ENCODE results near the gene MTM1.
A peak's percentile ranks its signal among the peaks of the same experiment; 100 is the strongest.

The MTM1 gene

DNA sequence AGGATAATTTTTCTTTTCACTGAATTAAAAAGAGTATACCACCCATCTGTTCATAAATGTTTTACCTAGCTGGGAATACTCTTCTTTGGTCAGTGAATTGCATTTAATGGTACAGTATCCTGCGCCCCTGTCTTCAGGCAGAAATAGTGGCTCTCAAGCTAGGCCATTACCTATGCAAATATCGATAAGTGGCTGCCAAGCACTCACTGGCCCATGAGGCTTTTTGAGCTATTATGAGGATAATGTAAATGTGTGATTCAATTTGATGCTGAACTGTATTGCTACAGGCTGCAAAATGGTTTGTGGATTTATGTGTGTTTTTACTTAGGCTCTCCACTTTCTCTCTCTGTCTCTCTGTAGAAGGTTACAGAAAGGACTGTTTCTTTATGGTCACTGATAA lies 94.7 kb downstream of the MTM1 start:
- DNase-seq (ENCODE audit: low read depth in 2 of 2), result no peak

DNA sequence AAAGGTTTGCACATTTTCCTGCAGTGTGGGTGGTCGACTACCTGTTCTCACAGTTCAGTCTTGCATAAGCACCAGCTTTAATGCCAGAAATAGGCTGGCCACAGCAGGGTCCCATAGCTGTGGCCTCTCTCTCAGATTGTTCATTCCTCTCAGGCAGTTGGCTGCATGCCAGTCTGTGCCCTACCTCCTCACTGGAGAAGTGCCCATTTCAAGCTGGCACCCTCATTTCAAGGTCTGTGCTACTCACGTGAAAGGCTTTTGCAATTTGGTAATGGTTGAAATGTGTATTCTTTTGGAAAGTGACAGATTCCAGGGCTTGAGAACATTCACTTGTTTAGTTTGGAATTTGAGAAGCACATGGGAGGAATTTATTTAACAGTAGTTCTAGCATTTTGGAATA lies 95.9 kb downstream of the MTM1 start:
- no peak for DNase-seq (ENCODE audit: low read depth in 2 of 2)

DNA sequence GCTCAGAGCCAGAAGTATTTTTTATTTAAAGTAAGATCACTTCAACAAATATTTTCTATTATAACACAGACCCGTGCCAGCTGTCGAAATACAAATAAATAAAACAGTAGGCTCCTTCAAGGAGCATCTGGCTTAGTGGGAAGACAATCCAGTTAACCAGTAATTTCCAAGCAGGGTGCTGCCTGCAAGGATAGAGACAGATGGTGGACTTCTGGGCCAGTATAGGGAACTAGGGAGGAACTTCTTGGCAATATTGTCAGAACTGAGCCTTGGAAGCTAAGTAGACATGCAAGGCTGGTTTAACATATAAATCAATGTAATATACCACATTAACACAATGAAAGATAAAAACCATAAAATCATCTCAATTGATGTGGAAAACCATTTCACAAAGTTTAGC lies 107.8 kb downstream of the MTM1 start:
- no peak for DNase-seq (ENCODE audit: low read depth in 2 of 2)

DNA sequence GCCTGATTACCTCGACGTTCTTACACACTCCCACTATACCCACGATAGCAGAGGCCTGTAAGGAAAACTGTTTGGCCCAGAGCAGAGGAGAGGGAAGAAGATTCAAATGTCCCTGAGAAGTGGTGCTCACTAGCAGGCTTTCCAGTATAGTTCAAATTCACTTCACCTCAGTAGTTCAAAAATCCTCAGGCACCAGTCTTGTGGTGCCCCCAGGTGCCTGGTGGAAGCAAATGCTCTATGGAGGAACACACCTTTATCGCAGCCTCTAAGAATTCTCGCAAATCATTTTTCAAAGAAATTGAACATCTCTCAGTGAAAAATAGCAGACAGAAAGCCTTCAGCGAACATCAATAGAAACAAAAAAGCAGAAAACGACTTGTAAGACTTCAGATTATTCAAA lies 112.6 kb downstream of the MTM1 start:
- no peak for DNase-seq (ENCODE audit: low read depth in 2 of 2)

DNA sequence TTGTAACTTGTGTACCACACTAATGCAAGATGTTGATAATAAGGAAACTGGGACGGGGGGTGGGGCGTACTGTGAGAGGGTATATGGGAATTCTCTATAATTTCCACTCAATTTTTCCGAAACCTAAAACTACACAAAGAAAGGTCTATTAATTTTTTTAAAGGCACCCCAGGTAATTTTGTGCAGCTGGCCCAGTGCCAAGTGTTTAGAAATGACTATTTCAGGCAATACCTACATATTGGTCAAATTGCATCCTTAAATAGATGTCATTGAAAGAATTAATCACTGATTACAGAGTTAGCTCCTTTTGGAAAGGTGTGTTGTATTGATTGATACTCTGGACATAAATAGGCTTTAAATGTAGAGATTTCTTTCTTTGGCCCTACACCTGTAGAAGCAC lies 114.7 kb downstream of the MTM1 start:
- DNase-seq (ENCODE audit: low read depth in 2 of 2), result no peak

DNA sequence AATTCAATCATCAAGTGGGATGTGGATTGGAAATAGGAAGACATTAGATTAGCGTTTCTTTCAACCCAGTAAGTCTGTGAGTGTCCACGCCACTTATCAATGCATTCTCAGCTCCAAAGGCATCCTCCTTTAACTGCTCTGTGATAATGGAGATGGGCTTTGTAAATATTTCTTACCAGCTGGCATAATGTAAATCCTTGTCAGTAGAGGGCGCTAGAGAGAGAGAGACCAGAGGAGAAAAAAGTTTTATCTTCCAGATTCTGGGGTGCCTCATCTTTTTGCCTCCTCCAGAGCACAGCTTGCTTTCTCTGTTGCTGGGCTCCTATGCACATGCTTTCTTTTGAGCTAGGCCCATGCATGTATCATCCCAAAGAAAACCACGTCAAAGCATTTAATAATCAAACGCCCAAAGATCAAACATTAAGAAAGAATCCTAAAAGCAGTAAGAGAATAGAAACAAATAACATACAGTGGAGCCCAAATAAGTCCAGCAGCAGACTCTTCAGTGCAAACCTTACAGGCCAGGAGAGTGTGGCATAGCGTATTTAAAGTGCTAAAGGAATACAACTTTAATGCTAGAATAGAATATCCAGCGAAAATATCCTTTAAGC lies 115.2 kb downstream of the MTM1 start:
- DNase-seq (ENCODE audit: low read depth in 2 of 2), result no peak

DNA sequence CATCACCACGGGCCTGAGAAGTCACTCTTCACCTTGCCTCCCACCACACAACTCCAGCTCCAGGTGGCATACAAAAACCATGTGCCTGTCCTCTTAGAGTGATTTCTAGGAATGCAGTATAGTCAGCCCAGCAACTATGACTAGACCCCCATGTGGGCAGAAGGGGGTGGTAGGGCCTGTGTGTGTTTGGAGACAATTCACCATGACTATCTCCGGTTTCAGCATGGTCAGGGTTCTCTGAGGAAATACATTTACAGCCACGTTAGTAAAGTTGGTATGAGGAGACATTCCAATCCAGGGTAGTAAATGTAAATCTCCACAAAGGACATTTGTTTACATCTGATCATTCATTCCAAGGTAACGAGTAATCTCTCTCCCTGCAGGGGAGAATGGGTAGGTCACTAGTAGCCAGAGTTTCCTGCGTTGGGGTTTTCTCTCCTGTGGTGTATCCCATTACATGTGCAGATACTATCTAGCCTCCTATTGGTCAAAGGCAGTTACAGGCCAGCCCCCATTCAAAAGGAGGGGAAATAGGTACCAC lies 120.6 kb downstream of the MTM1 start:
- DNase-seq (ENCODE audit: low read depth in 2 of 2), result peak; percentile 83 to 86

DNA sequence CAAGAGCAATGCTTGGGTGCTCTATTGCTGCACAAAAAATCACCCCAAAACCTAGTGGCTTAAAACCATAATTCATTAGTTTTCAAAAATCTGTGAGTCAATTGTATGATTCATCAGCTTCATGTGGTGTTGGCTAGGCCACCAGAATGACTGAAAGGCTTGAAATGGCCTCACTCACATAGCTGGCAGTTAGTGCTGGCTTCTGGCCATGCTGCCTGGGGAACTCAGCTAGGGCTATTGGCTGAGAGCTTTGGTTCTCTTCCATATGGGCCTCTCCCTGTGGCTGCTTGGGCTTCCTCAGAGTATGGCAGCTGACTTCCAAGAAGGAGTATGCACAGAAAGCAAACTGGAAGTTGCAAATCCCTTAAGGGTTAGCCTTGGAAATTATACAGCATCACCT lies 121.7 kb downstream of the MTM1 start:
- peak; percentile 71 to 73 for DNase-seq (ENCODE audit: low read depth in 2 of 2)

DNA sequence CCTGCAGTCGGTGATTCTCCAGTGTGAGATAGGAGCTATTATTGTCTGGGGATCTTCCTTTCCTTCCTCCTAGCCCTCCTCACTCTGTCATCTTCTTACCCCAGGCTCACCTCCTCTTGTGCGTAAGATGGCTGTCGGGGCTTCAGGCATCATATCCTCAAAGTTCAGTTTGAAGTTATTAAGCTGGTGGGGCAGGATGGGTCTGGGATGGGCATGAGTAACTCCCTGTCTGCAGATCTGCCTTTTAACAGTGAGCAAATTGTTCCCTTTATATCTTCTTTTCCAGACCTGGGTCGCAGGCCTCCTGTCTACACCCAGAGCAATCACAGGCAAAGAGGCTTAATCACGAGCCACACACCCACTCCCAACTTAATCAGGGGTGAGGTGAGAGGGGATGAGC lies 123.9 kb downstream of the MTM1 start:
- DNase-seq (ENCODE audit: low read depth in 2 of 2), result no peak

DNA sequence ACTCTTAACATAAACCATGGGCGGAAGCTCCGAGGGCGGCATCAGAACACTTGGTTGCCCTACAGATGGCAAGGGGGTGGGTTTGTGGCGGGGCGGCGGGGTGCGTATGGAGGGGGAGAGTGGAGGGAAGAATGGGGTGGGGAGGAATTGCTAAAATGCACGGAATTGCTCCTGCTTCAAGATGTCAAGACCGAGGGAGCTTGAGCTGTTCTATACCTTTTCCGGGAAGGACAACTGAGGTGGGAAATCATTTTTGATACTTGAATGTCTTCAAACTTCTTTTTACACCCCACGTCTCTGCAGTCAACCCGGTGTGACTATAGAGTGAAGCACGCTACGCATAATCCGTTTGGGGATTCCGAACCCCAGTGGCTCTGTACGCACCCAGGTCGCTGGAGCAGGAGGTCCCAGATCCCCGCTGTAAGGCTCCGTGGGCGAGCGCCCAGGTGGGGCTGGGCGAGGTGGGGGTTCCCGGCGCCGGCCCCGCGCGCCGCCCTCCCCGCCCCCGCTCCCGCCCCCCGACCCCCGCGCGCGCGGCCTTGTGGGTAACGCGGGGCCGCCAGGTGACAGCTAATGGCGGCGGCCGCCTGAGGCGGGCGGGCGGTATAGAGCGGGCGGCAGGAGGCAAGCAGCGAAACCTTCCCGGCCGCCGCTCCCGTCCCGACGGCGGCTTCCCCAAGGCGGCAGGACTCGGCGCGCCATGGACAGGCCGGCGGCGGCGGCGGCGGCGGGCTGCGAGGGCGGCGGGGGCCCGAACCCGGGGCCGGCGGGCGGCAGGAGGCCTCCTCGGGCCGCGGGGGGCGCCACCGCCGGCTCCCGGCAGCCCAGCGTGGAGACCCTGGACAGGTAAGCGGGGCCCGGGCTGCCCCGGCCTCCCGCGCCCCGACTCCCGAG lies 124.7 kb downstream of the MTM1 start, which contains the start of gene MTMR1:
TSS of gene MTMR1 (plus strand) at position 566 of the 894 bp plus-strand sequence. CDS start at position 701, 135 bp downstream.
- no peak for DNase-seq (ENCODE audit: low read depth in 2 of 2)

DNA sequence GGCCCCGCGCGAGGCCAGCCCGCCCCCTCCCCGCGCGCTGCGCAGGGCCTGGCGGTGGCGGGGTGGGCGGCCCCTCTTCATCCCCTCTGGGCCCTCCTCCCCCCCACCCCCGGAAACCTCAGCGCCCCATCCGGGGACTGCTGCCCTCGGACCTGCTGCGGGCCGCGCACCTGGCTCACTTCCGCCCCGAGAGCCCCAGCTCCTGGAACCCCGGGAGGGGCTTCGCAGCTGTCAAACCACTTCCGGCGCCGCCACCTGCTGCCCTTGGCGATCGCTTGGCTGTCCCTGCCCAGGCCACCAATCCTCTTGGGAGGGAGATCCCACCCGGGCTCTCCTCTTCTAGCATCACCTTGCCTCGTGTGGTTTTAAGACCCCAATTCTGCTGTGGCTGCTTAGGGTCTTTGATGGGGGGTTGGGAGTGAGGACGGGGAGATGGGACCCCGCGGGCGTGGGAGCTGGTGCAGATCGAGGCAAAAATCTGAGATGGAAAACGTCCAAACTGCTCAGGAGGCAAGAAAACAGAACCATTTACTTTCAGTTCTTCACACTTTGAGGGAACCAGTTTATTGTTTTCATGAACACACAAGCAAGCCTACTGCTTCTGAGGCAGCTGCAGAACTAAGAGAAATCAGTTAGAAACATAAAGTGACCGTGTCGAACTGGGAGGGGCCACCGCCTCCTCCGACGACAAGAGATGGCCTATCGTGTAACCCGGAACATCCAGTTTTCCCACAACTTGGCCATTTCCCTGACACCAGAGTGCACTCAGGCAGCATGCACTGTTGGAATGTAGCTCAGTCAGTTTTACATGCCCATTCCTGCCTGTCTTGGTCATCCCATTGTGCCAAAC lies 125.5 kb downstream of the MTM1 start:
- no peak for DNase-seq (ENCODE audit: low read depth in 2 of 2)

DNA sequence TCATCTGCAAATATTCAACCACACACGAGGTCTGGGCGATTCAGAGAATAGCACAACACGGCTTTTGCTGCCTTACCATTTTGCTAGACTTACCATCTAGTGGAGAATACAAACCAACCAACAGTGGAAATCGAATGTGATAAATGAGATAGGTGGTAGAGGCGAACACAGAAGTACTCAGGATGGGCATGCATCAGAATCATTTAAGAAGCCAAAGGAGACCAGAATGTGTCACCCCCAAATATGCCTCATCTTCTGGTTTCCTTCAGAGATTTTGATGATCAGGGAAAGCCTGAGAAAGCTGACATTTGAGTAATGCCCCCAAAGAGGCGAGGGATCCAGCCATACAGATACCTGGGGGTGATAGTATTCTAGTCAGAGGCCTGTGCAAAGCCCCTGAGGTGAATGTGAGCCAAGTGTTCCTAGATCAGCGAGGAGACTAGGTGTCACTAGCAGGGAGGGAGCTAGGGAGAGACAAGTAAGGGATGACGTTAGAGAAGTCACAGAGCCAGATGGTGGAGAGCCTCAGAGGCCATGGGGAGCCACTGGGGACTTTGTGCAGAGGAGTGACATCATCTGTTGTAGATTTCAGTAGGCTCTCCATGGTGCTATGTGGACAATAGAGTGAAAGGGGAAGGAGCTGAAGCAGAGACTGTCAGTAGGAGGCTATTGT lies 126.5 kb downstream of the MTM1 start:
- DNase-seq (ENCODE audit: low read depth in 2 of 2), result no peak

DNA sequence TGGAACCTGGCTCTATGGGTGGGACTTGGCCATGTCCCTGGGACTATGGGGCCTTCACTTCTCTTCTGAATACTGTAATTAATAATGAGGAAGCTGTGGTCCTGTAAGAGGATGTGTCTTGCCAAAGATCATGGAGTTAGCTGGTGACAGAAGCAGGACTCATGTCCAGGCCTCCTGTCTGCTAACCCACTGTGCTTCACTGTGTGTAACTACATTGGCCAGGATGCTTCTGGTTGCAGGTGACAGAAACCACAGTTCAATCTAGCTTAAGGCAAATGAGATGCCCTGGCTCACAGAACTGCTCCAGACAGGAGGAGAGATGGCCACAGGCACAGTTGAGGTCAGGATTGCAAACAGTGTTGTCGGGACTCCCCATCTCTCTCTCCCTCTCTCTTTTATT lies 127.9 kb downstream of the MTM1 start:
- DNase-seq (ENCODE audit: low read depth in 2 of 2), result no peak

DNA sequence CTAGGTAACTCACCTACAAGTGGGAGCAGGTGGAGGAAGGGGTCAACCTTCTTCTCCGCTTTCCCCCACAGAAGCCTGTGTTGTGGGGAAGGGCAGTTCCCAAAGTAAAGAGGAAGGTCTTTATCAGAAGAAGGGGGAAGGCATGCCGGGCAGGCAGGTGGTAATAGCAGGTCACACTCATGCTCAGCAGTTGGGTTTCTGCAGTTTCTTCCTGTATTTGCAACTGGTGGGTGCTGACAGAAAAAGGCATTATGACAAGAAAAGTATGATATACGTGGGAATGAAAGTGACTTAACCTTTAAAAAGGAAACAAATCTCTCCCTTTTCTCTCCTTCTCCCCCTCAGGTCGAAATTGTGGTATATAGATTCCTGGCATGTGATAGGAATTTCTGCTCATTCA lies 128.4 kb downstream of the MTM1 start:
- DNase-seq (ENCODE audit: low read depth in 2 of 2), result no peak

DNA sequence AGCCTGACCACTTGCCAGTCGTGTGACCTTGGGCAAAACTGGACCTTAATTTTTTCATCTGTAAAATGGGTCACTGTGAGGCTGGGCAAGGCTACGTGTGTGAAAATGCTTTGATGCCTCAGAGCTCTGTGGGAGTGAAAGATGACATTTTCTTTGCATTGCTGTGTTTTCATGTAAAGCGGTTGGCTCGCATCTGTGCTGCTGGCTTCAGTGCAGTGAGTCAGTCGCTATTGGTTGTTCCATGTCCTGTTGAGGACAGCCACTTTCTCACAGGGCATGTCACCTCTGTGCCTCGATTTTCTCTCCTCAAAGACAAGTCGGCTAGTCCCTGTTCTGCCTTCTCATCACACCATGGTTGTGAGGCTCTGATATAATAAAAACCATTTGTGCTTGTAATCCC lies 129.2 kb downstream of the MTM1 start:
- DNase-seq (ENCODE audit: low read depth in 2 of 2), result no peak

DNA sequence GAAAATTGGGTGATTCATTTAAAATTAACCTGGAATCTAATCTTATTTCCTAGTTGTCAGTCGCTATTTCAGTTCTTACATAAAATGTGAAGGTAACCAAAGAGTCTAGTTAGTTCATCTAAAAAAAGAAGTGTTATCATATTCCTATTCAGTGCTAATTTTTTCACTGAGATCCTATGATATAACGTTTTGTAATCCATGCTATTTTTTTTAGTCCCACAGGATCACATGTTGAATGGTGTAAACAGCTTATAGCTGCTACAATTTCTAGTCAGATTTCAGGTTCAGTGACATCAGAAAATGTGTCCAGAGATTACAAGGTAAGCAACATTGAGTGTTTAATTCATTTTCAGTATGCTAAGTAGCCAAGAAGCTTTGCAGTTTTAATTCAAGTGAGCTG lies 130.6 kb downstream of the MTM1 start:
- no peak for DNase-seq (ENCODE audit: low read depth in 2 of 2)

DNA sequence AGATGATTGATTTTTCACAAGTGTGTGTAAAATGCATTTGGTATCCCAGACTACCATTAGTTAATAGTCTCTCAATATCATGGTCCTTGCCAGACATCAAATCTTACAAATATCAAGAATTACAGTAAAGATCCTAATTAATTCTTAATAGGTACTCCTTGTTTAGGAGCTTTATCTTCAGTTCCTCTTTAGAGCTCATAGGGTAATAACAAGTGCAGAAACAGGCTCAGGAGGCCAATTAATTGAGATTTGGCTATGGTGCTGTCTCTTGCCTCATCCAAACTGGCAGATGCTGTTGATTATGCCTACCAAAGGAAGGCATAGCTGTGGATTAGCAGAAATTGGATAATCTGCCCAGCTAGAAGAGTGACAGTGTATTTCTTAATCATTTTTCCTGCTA lies 131.7 kb downstream of the MTM1 start:
- DNase-seq (ENCODE audit: low read depth in 2 of 2), result no peak

DNA sequence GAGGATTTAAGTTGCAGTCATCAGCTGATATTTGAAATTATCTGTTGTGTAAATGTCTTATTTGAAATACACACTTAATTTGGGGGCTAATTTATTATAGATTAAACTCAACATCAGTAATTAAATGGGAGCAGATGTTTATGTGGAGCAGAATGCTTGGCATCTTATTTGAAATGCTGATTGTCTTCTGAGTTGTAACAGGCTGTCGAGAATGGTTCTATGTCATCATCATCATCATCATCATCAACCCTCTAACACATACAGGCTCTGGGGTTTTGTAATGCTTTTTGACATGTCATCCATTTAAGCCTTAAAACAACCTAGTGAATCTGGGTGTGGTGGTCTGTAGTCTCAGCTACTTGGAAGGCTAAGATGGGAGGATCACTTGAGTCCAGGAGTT lies 133.0 kb downstream of the MTM1 start:
- DNase-seq (ENCODE audit: low read depth in 2 of 2), result no peak

DNA sequence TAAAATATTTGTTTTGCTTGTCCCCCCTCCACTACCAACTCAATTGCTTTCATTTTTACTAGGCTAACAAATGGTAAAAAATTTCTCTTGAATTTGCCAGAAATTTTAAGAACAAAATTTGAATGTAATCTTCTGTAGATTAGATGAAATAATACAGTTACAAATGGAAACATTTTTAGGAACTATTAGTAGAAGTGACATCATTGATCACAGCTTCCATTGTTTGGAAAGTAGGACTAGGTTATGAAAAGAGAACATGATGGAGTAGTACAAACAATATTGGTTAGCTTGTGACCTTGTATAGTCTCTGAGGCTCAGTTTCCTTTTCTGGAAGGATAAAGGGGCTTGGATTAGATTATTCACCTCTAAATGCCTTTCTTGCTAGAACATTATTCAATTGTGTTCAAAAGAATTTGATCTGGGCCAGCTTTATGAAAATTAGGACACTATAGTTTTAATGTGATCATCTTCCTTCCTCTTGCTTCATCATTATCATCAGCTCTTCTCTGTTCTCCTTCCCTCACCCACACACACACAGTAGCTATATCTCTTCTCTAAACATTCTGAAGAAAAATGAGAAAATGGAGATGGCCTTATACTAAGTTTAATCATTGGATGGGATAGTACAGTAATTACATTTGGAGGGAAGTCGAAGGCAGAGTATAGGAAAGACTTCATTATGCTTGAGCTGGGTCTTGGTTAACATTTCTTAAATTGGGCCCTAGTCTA lies 134.7 kb downstream of the MTM1 start:
- no peak for DNase-seq (ENCODE audit: low read depth in 2 of 2)

DNA sequence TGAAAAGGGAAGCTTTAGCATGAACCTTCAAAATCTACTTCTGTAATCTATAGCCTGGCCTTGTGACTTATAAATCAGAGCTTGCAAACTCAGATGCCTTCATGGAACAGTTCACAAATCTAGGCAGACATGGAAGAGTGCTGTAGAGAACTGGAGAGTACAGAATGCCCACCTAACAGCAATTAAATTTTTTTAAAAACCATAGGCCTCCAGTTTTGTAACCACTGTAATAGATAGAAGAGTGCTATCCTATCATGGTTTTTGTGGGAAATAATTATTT lies 135.2 kb downstream of the MTM1 start:
- no peak for DNase-seq (ENCODE audit: low read depth in 2 of 2)

DNA sequence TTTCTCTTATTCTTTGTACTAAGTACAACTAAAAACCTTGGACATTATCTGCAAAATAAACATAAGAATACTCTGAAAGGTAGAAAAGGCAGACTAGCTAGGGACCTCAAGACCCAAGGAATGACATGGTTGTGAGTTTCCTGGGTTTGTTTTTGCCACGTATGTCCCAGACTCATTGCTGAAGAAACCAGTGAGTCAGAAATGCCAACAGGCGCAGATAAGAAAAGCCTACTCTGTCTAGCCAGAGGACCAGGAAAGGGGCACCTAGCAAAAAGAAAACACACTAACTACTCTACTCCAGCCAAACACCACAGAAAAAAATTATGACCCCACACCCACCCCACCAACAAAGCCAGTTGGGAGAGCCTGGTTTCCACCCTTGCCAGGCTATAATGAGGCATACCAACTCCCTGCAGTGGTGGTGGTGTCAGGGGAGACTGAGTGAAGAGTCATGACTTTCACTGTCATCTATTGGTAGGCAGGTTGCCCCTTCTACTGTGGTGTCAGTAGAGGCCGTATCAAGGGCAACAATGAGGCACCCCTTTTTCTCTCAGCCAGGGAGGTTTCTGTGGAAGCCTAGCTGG lies 135.7 kb downstream of the MTM1 start:
- no peak for DNase-seq (ENCODE audit: low read depth in 2 of 2)
